ENCODE data around the gene PCBP2. TPM values are rescaled to one million over a fixed set of nuclear protein-coding genes. Genes with fewer than 3 reads are reported as not detected.
A peak's percentile ranks its signal among the peaks of the same experiment; 100 is the strongest.

Gene PCBP2
- polyA plus RNA-seq, 1 of the 3 experiments (the other 2 are of a cell fraction): 368 TPM

DNA sequence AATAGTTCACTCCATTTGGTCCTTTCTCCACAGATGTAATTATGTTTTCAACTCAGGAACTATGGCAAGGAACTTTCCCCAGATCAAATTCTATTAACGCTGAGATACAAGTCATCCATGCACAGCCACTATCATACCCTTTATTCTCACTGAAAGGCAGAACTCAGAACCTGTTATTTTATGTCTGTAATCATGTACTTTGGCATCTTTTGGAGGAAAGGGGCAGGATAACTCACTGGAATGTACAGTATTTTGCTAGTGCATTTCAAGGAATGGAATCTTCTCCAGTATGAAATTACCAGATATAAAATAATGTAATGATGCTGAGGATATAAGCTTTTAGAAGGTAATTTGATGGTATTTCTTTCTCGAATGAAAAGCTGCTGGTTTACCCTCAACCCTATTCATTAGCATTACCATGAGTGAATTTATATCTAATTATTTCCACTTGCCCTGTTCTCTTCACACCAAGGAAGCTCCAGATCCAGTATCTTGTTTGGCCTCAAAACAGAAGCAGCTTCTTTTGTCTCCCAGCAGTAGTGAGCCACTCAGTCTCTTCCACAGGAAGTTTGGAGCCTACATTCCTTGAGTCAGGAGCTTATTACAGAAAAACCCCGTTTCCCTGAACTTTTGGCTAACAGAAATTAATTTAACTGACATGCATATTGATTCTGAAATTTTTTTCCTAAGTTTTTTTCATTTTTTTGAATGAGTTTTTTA is 38.3 kb upstream of the PCBP2 start:
- no peak for DNase-seq
- Histone ChIP-seq H3K79me2 (ENCODE audit: insufficient read depth) (peaks cover 4% of the 10 kb centered on the region; the same call in 1 of the 2 replicates), H3K9ac (peak overlapping the region; percentile 25; the same call in 1 of the 2 replicates), H3K9me2 (no peaks in the 10 kb centered on the region), H3K27ac (ENCODE audit: low read depth in 2 of 2, low read length in 1 of 2) (peak overlapping the region; percentile 73 to 99), H4K20me1 (ENCODE audit: insufficient read depth) (no peaks in the 10 kb centered on the region), H2AFZ (ENCODE audit: low read depth) (no peak overlapping the region), H3K27me3 (ENCODE audit: insufficient read depth) (no peaks in the 10 kb centered on the region), H3K4me2 (peak overlapping the region; percentile 71), H3F3A (replicated peaks; ENCODE audit: insufficient read depth) (peaks cover 43% of the 10 kb centered on the region), H3K36me3 (replicated peaks in 1 of 2; ENCODE audit: control insufficient read depth in 1 of 2, insufficient read depth in 2 of 2, low read length in 1 of 2) (peaks cover 21 to 29% of the 10 kb centered on the region in 2 experiments), H3K9me3 (no peaks in the 10 kb centered on the region), H3K4me1 (ENCODE audit: control insufficient read depth in 1 of 2, insufficient read depth in 2 of 2, low read depth in 1 of 2, low read length in 1 of 2) (peaks cover 44 to 47% of the 10 kb centered on the region in 2 experiments), H3K4me3 (ENCODE audit: low read depth in 2 of 2, low read length in 1 of 2) (no peak overlapping the region; a peak in 1 of 4 replicates)
- TF ChIP-seq, protein P1, sequence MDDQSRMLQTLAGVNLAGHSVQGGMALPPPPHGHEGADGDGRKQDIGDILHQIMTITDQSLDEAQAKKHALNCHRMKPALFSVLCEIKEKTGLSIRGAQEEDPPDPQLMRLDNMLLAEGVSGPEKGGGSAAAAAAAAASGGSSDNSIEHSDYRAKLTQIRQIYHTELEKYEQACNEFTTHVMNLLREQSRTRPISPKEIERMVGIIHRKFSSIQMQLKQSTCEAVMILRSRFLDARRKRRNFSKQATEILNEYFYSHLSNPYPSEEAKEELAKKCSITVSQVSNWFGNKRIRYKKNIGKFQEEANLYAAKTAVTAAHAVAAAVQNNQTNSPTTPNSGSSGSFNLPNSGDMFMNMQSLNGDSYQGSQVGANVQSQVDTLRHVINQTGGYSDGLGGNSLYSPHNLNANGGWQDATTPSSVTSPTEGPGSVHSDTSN (IDR thresholded peaks at IDR 0.05): peak; percentile 8; the same call in 1 of the 2 replicates
- TF ChIP-seq, protein P2, sequence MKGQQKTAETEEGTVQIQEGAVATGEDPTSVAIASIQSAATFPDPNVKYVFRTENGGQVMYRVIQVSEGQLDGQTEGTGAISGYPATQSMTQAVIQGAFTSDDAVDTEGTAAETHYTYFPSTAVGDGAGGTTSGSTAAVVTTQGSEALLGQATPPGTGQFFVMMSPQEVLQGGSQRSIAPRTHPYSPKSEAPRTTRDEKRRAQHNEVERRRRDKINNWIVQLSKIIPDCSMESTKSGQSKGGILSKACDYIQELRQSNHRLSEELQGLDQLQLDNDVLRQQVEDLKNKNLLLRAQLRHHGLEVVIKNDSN (IDR thresholded peaks at IDR 0.05; ENCODE audit: borderline replicate concordance, low read depth): no peak
- CTCF ChIA-PET: interaction anchor here (0.9 to 2.8 kb wide), 5 partner anchors 28 to 68 kb away, joined by 3 to 23 read pairs (median 4); no protein-coding TSS in a partner anchor
- WGBS (ENCODE audit: low lambda C conversion rate): 14% methylated on average over 3 of the region's 3 CpGs
- POLR2A ChIA-PET: interaction anchor here (1.4 kb wide), 1 partner anchor 34 kb away, joined by 4 read pairs; no protein-coding TSS in a partner anchor

DNA sequence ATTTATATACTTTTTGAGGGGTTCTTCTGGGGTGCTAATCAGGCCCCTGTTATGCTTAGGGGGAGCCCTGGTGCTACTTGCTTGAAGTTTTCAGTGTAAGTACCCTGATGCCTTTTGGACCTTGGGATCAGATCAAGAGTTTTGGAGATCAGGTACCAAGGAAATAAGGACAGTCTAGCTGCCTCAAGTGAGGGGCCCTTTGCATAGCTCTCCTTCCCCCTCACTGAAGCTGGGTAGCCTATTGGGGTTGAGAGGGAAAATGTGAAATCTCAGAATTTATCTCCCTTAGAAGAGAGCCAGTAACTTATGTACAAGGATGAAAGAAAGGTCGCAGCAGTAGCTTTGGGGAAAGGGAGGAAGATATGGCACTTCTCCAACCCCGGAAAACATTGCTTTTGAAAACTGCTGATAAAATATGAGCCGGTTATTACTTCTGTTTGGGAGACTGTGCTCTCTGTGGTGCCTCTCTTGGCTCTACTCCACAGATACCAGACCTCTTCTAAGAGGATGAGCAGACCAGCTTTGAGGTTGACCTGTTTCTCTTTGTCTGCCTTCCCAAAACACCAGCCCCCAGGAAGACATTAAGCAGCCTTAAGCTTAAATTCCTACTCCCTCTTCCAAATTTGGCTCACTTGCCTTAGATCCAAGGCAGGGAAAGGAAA is 37.0 kb upstream of the PCBP2 start:
- Histone ChIP-seq H4K20me1 (ENCODE audit: insufficient read depth) (no peaks in the 10 kb centered on the region), H3F3A (replicated peaks; ENCODE audit: insufficient read depth) (peaks cover 43% of the 10 kb centered on the region), H3K36me3 (replicated peaks in 1 of 2; ENCODE audit: control insufficient read depth in 1 of 2, insufficient read depth in 2 of 2, low read length in 1 of 2) (peaks cover 15 to 18% of the 10 kb centered on the region in 2 experiments), H3K27me3 (ENCODE audit: insufficient read depth) (no peaks in the 10 kb centered on the region), H3K4me3 (ENCODE audit: low read depth in 2 of 2, low read length in 1 of 2) (no peak overlapping the region), H2AFZ (ENCODE audit: low read depth) (no peak overlapping the region), H3K79me2 (ENCODE audit: insufficient read depth) (no peaks in the 10 kb centered on the region; the same call in 1 of the 2 replicates), H3K9me3 (no peaks in the 10 kb centered on the region), H3K4me2 (peak overlapping the region; percentile 69), H3K9ac (no peak overlapping the region; the same call in 1 of the 2 replicates), H3K4me1 (ENCODE audit: control insufficient read depth in 1 of 2, insufficient read depth in 2 of 2, low read depth in 1 of 2, low read length in 1 of 2) (peaks cover 45 to 47% of the 10 kb centered on the region in 2 experiments), H3K9me2 (no peaks in the 10 kb centered on the region), H3K27ac (ENCODE audit: low read depth in 2 of 2, low read length in 1 of 2) (peak overlapping the region; percentile 73 to 99)
- peak; percentile 65 for TF ChIP-seq TCF12 (IDR thresholded peaks at IDR 0.05)
- TF ChIP-seq RCOR1 (IDR thresholded peaks at IDR 0.05; ENCODE audit: low read length): peak; percentile 64
- TF ChIP-seq, protein P1 (IDR thresholded peaks at IDR 0.05): peak; percentile 7; the same call in 1 of the 2 replicates
- TF ChIP-seq, protein P3, sequence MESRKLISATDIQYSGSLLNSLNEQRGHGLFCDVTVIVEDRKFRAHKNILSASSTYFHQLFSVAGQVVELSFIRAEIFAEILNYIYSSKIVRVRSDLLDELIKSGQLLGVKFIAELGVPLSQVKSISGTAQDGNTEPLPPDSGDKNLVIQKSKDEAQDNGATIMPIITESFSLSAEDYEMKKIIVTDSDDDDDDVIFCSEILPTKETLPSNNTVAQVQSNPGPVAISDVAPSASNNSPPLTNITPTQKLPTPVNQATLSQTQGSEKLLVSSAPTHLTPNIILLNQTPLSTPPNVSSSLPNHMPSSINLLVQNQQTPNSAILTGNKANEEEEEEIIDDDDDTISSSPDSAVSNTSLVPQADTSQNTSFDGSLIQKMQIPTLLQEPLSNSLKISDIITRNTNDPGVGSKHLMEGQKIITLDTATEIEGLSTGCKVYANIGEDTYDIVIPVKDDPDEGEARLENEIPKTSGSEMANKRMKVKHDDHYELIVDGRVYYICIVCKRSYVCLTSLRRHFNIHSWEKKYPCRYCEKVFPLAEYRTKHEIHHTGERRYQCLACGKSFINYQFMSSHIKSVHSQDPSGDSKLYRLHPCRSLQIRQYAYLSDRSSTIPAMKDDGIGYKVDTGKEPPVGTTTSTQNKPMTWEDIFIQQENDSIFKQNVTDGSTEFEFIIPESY (IDR thresholded peaks at IDR 0.05; ENCODE audit: borderline replicate concordance, low read depth): no peak
- TF ChIP-seq, protein P4, sequence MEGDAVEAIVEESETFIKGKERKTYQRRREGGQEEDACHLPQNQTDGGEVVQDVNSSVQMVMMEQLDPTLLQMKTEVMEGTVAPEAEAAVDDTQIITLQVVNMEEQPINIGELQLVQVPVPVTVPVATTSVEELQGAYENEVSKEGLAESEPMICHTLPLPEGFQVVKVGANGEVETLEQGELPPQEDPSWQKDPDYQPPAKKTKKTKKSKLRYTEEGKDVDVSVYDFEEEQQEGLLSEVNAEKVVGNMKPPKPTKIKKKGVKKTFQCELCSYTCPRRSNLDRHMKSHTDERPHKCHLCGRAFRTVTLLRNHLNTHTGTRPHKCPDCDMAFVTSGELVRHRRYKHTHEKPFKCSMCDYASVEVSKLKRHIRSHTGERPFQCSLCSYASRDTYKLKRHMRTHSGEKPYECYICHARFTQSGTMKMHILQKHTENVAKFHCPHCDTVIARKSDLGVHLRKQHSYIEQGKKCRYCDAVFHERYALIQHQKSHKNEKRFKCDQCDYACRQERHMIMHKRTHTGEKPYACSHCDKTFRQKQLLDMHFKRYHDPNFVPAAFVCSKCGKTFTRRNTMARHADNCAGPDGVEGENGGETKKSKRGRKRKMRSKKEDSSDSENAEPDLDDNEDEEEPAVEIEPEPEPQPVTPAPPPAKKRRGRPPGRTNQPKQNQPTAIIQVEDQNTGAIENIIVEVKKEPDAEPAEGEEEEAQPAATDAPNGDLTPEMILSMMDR (IDR thresholded peaks at IDR 0.05): no peak
- TF ChIP-seq NFIC (IDR thresholded peaks at IDR 0.05; ENCODE audit: borderline replicate concordance): peak; percentile 55; the same call in 1 of the 2 replicates
- TF ChIP-seq CHD2 (IDR thresholded peaks at IDR 0.05; ENCODE audit: low read length, partially characterized antibody): peak; percentile 49
- peak in 1 of 2 experiments; percentile 77; a peak in 2 of 4 replicates for TF ChIP-seq EP300 (IDR thresholded peaks at IDR 0.05; ENCODE audit: borderline replicate concordance in 1 of 2, low read depth in 1 of 2, low read length in 1 of 2)
- no peak; the same call in 1 of the 2 replicates for TF ChIP-seq GATA2 (CRISPR knock-in tag; IDR thresholded peaks at IDR 0.05)
- peak; percentile 21; the same call in 1 of the 2 replicates for TF ChIP-seq MXI1 (IDR thresholded peaks at IDR 0.05; ENCODE audit: low read depth, low read length)
- no peak for TF ChIP-seq MEF2A (IDR thresholded peaks at IDR 0.05; ENCODE audit: borderline replicate concordance, low read depth)
- CTCF ChIA-PET: interaction anchor here (0.8 to 2.8 kb wide), 8 partner anchors 9 to 83 kb away, joined by 3 to 23 read pairs (median 3); partner anchors contain the start of gene SP1
- WGBS (ENCODE audit: low lambda C conversion rate): 2% methylated on average over 3 of the region's 3 CpGs
- POLR2A ChIA-PET: interaction anchor here (0.7 to 1.4 kb wide), 7 partner anchors 24 to 116 kb away, joined by 3 to 5 read pairs (median 4); partner anchors contain the start of gene MYG1
- peak; percentile 58 for DNase-seq
